Iris pigment epithelial cell (primary cell): ENCODE data around the gene H1-8.

Source experiments
- DNase-seq: peaks from one replicate; pipeline ENCODE4 v3.0.0-alpha.2; 2011; ENCODE audit warnings: low read depth

Gene H1-8

DNA sequence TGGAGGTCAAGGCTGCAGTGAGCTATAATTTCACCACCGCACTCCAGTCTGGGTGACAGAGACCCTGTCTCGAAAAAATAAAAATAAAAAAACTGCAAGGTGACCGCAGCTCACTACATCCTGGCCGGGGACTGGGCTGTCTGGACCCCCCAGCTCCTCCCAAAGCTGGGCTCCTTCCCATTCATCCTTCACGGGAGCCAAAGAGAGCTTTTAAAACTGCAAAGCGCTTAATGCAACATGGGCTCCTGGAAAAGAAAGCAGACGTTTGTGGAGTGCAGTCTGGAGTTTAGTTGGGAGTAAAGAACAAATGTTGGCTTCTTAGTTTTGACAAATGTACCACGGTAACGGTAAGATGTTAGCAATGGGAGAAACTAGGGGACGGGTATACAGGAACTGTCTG is 51.4 kb downstream of the H1-8 start:
- no peak for DNase-seq

DNA sequence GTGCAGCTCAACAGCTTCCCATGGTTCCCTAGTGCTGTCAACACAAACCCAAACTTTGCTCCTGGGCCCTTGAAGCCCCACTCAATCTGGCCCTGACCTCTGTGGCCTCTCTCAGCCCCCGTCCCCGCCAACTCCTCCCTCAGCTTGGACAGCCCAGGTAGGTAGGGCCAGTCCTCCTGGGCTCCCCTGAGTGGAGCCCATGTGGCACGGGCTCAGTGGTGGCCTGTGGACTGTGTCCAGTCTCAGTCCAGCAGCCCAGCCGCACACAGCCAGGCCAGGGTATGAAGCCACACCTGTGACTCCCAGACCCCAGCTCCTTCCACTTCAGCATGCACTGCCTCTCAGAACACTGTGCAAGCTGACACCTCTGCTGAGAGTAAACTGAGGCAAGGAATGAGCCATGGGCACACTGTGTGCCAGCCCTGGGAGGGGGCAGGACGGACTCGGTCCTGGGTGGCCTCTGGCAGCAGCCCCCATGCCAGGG is 52.0 kb downstream of the H1-8 start:
- no peak for DNase-seq

DNA sequence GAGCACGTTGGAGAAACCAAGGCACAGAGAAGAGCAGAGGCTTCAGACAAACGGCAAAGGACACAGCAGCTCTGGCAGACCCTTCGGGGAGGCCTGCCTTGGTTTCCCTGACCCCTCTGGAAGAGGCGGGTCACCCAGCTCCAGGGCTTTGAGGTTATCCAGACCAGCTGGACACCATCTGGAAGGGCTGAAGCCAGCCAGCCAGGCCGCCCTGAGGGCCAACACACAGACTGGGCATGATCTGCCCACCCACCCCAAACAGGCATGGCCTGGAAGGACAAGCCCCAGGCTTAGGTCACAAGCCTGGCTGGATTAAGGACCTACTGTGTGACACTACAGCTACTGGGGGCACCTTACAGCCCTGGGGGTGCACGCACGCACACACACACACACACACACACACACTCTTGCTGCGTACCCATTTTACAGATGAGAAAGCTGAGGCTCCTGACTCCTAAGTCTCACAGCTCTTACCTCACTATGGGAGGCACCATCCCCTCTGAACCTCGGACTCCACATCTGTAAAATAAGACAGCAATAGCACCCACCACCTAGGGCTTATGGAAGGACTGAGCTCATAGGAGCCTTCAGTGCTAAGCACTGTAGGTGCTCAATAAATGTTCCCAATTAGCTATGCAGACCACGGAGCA is 52.7 kb downstream of the H1-8 start:
- no peak for DNase-seq

DNA sequence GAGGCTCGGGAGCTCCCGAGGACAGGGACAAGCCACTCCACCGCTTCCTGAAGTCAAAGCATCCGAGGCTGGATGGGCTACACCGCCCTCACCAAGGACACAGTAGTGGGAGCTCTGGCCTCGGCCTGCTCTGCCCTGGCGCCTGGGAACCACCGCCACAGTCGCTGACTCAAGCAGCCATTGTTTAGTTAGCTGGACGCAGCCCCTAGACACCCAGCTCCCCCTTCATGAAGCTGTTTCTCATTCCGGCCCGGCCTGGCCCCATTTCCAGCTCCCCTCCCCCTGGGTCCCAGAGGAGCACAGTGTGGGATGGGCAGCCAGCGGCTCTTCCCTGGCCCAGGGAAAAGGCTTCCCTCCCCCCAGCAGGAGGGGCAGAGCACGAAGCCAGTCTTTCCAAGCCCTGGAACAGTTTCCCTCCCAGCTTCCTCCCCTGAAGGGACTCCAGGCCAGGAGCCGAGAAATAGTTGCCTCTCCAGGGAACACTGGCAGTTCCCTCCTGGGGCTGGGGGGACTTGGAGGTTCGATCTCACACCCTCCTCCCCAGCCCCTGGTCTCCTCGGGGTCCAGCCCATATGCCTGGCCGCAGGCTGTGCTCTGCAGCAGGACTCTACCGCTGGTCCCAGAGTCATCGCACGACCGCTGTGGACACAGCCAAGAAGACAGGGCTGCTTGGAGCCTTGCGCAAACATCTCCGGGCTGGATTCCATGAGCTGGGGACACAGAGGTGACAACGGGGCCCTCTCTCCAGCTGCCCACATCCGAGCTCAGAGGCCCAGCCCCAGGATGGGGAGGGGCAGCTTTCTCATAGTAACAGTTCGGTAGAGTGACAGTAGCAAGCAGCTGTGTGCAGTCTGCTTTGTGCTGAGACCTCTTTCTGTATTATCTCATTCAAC is 53.5 kb downstream of the H1-8 start:
- DNase-seq: peak; percentile 87

DNA sequence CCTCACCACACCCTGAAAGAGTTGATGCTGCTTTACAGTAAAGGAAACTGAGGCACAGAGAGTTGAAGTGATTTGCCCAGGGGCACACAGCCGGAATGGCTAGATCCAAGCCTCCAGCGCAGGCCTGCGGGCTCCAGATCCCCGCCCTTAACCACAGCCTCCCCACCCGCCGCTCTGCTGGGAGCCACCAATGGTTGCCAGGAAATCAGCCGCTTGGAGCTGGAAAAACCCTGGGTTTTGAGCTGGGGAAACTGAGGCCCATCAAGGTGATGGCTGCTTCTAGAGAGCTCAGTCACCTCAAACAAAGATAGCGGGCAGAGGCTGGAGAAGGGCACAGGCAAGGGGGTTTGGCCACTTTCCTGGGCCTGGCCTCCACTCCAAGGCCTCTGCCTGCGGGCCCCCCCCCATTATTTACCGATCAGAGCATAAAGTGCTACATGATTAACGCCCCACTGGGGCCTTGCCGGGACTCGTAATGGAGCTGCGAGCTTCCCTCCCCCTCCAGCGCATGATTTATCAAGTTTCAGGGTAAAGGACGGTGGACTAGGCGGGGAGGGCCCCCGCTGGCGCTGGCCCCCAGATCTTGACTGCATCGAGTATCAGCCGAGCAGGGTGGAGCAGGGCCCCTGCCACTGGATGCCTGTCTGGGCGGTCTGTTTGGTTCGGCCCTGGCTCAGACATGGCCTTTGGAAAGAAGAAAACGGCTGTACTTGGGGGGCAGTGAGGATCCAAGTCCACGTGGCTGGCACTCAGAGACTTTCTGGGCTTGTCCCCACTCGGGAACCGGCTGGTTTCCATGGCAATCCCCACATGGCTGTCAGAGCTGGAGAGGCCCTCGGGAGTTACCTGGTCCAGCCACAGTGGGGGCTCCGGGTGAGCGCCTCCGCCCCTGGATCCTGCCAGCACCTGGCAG is 54.4 kb downstream of the H1-8 start:
- peak; percentile 68 for DNase-seq

- peak; percentile 37 for DNase-seq
Observed at GRCh38 chr3:129598000-129598381, 55.0 kb downstream of the H1-8 start.

GRCh38 chr3:129598484-129598883 is 55.5 kb downstream of the H1-8 start:
- no peak for DNase-seq

DNA sequence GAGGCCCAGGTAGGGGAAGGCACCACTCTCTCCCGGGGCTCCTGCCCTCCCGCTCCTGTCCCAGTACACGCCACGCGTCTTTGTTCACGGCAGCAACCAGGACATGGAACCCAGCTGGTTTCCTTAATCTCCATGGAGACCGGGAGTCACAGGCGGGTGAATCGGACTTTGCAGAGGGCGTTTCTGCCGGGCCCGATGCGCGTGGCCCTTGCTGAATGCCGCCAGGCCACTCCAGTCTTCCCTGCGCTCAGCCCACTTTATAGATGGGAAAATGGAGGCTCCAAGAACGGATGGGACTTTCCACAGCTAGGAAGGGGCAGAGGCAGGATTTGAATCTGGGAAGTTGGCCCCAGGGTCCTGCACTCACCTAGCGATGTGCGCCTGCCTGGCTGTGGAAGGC is 56.1 kb downstream of the H1-8 start:
- DNase-seq: no peak

- peak; percentile 82 for DNase-seq
Observed at GRCh38 chr3:129599607-129600006, 56.6 kb downstream of the H1-8 start.

DNA sequence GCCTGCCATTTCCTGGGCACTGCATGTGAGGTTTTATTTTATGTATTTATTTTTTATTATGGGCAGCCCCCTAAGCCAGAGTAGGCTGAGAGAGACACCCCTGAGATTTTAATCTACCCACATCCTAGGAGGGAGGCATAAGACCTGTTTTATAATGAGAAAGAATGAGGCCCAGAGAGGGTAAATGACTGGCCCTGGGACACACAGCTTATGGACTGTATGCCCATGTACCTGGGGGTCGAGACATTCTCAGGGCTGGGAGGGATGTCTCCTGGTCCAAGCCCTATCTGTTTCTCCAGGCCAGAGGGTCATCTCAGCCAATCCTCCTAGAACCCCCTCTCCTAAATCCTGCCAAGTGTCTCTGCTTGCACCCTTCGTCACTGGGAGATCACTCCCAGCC is 57.4 kb downstream of the H1-8 start:
- DNase-seq: no peak
